Measurements from ENCODE around the gene TMEM247. TPM values are rescaled to one million over a fixed set of nuclear protein-coding genes. Genes with fewer than 3 reads are reported as not detected.

The TMEM247 gene
- total RNA-seq, 2 donors from 2014 or later: 2.6 TPM; not detected in 1

GRCh38 chr2:46435353-46435752, 44.0 kb upstream of the TMEM247 start:
- Histone ChIP-seq H3K27me3 (replicated peaks; ENCODE audit: insufficient read depth) (no peaks in the 10 kb centered on the region), H3K4me1 (replicated peaks) (no peaks in the 10 kb centered on the region), H3K36me3 (no peaks in the 10 kb centered on the region), H3K27ac (no peak overlapping the region), H3K9me3 (no peaks in the 10 kb centered on the region), H3K4me3 (no peak overlapping the region)
- intact Hi-C loops (cut with DNase I): no loop called here
- DNase-seq (ENCODE audit: low spot score): no peak
- TF ChIP-seq CTCF (IDR thresholded peaks at IDR 0.05) (no peak), POLR2A (IDR thresholded peaks at IDR 0.05) (no peak), POLR2AphosphoS5 (IDR thresholded peaks at IDR 0.05) (no peak)

GRCh38 chr2:46435796-46436360, 43.5 kb upstream of the TMEM247 start:
- no peaks in the 10 kb centered on the region for H3K36me3 ChIP-seq
- H3K27ac ChIP-seq: no peak overlapping the region
- no peaks in the 10 kb centered on the region for H3K9me3 ChIP-seq
- H3K4me3 ChIP-seq: no peak overlapping the region
- no peak for DNase-seq (ENCODE audit: low spot score)
- H3K4me1 ChIP-seq (replicated peaks): no peaks in the 10 kb centered on the region
- intact Hi-C loops (cut with DNase I): no loop called here
- H3K27me3 ChIP-seq (replicated peaks; ENCODE audit: insufficient read depth): no peaks in the 10 kb centered on the region
- 56% methylated on average over 4 of the region's 4 CpGs for WGBS
- TF ChIP-seq POLR2AphosphoS5 (IDR thresholded peaks at IDR 0.05): no peak
- TF ChIP-seq POLR2A (IDR thresholded peaks at IDR 0.05): no peak
- TF ChIP-seq CTCF (IDR thresholded peaks at IDR 0.05): no peak

GRCh38 chr2:46436800-46437199, 42.6 kb upstream of the TMEM247 start:
- intact Hi-C loops (cut with DNase I): no loop called here
- Histone ChIP-seq H3K4me3 (no peak overlapping the region), H3K9me3 (no peaks in the 10 kb centered on the region), H3K4me1 (replicated peaks) (no peaks in the 10 kb centered on the region), H3K27me3 (replicated peaks; ENCODE audit: insufficient read depth) (no peaks in the 10 kb centered on the region), H3K36me3 (no peaks in the 10 kb centered on the region), H3K27ac (no peak overlapping the region)
- DNase-seq (ENCODE audit: low spot score): no peak
- TF ChIP-seq CTCF (IDR thresholded peaks at IDR 0.05): no peak
- no peak for TF ChIP-seq POLR2A (IDR thresholded peaks at IDR 0.05)
- no peak for TF ChIP-seq POLR2AphosphoS5 (IDR thresholded peaks at IDR 0.05)

- no peaks in the 10 kb centered on the region for H3K9me3 ChIP-seq
- WGBS: 77% methylated on average over 1 of the region's 1 CpG
- H3K36me3 ChIP-seq: no peaks in the 10 kb centered on the region
- H3K27me3 ChIP-seq (replicated peaks; ENCODE audit: insufficient read depth): no peaks in the 10 kb centered on the region
- TF ChIP-seq POLR2AphosphoS5 (IDR thresholded peaks at IDR 0.05) (no peak), POLR2A (IDR thresholded peaks at IDR 0.05) (no peak), CTCF (IDR thresholded peaks at IDR 0.05) (no peak)
- H3K27ac ChIP-seq: no peak overlapping the region
- no peak for DNase-seq (ENCODE audit: low spot score)
- H3K4me3 ChIP-seq: no peak overlapping the region
- intact Hi-C loops (cut with DNase I): no loop called here
- H3K4me1 ChIP-seq (replicated peaks): no peaks in the 10 kb centered on the region
These were observed 41.3 kb upstream of the TMEM247 start for GRCh38 chr2:46438102-46438501.

- Histone ChIP-seq H3K27me3 (replicated peaks; ENCODE audit: insufficient read depth) (no peaks in the 10 kb centered on the region), H3K36me3 (no peaks in the 10 kb centered on the region), H3K4me3 (no peak overlapping the region), H3K27ac (no peak overlapping the region), H3K9me3 (no peaks in the 10 kb centered on the region), H3K4me1 (replicated peaks) (no peaks in the 10 kb centered on the region)
- TF ChIP-seq CTCF (IDR thresholded peaks at IDR 0.05) (no peak), POLR2A (IDR thresholded peaks at IDR 0.05) (no peak), POLR2AphosphoS5 (IDR thresholded peaks at IDR 0.05) (no peak)
- intact Hi-C loops (cut with DNase I): no loop called here
- 77% methylated on average over 2 of the region's 2 CpGs for WGBS
- no peak for DNase-seq (ENCODE audit: low spot score)
These were observed 40.6 kb upstream of the TMEM247 start for GRCh38 chr2:46438794-46439193.
